ENCODE data around the gene CCRL2.
"Not testable (repeated sequence)": the region's sequence is repeated elsewhere in the genome, so short reads cannot be mapped to it uniquely, and the experiment has no call there.

CCRL2 gene

GRCh38 chr3:46422617-46423016, 15.6 kb downstream of the CCRL2 start:
- TF ChIP-seq, protein P1, sequence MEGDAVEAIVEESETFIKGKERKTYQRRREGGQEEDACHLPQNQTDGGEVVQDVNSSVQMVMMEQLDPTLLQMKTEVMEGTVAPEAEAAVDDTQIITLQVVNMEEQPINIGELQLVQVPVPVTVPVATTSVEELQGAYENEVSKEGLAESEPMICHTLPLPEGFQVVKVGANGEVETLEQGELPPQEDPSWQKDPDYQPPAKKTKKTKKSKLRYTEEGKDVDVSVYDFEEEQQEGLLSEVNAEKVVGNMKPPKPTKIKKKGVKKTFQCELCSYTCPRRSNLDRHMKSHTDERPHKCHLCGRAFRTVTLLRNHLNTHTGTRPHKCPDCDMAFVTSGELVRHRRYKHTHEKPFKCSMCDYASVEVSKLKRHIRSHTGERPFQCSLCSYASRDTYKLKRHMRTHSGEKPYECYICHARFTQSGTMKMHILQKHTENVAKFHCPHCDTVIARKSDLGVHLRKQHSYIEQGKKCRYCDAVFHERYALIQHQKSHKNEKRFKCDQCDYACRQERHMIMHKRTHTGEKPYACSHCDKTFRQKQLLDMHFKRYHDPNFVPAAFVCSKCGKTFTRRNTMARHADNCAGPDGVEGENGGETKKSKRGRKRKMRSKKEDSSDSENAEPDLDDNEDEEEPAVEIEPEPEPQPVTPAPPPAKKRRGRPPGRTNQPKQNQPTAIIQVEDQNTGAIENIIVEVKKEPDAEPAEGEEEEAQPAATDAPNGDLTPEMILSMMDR (IDR thresholded peaks at IDR 0.05): no peak
- Histone ChIP-seq H2AFZ (no peak overlapping the region), H3K9me3 (ENCODE audit: control insufficient read depth, low read length) (no peaks in the 10 kb centered on the region), H3K79me2 (no peaks in the 10 kb centered on the region), H3K9ac (no peak overlapping the region), H3K27me3 (ENCODE audit: control insufficient read depth, insufficient read depth, low read length) (no peaks in the 10 kb centered on the region), H3K4me3 (ENCODE audit: low read depth, low read length) (no peak overlapping the region), H3K36me3 (ENCODE audit: control insufficient read depth, insufficient read depth, low read length) (no peaks in the 10 kb centered on the region), H3K27ac (no peak overlapping the region), H3K4me1 (no peaks in the 10 kb centered on the region), H3K4me2 (ENCODE audit: low read length) (no peak overlapping the region)

DNA sequence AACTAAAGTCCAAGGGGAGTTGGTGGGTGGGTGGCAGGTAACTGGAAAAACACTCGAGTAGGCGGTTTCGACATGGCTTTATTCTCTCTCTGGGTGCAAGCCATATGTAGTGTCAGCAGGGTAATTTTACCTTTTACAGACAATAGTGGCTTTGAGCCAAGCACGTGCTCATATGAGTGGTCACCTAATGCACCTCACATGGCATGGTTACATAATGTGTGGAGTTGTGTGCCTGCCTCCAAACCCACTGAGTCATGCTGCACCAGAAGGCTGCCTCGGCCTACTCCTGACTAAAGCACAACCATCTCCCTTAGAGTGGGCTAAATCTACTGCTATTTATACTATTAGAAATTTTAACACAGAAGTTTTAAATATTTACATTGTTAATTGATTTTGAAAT, 16.5 kb downstream of the CCRL2 start:
- Histone ChIP-seq H3K4me3 (ENCODE audit: low read depth, low read length) (no peak overlapping the region), H3K4me1 (no peaks in the 10 kb centered on the region), H3K79me2 (no peaks in the 10 kb centered on the region), H3K4me2 (ENCODE audit: low read length) (no peak overlapping the region), H2AFZ (no peak overlapping the region), H3K27me3 (ENCODE audit: control insufficient read depth, insufficient read depth, low read length) (no peaks in the 10 kb centered on the region), H3K9me3 (ENCODE audit: control insufficient read depth, low read length) (no peaks in the 10 kb centered on the region), H3K9ac (no peak overlapping the region), H3K27ac (no peak overlapping the region), H3K36me3 (ENCODE audit: control insufficient read depth, insufficient read depth, low read length) (no peaks in the 10 kb centered on the region)
- TF ChIP-seq, protein P1 (IDR thresholded peaks at IDR 0.05): no peak

DNA sequence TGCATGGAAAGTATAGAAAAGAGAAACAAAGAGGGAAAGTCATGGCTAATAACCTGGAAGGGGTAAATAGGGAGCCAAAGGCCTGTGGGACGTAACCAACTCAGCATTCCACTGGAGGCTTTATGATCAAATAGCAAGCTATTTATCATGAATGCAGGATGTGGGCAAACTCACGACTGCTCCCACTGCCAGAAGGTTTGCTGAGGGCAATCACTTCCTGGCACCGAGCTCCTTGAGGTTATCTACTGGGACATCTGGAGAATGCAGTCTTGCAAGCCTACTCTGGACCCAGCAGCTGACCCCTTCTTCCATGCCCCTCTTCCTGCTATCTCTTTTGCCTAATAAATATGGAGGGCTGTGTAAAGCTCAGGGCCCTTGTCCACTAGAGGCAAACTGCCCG, 19.4 kb downstream of the CCRL2 start:
- H3K9ac ChIP-seq; H3K4me3 ChIP-seq (ENCODE audit: low read depth, low read length); H3K4me1 ChIP-seq; H3K4me2 ChIP-seq (ENCODE audit: low read length); H2AFZ ChIP-seq; H3K27ac ChIP-seq; H3K79me2 ChIP-seq; H3K9me3 ChIP-seq (ENCODE audit: control insufficient read depth, low read length); H3K27me3 ChIP-seq (ENCODE audit: control insufficient read depth, insufficient read depth, low read length); H3K36me3 ChIP-seq (ENCODE audit: control insufficient read depth, insufficient read depth, low read length): not testable (repeated sequence)

DNA sequence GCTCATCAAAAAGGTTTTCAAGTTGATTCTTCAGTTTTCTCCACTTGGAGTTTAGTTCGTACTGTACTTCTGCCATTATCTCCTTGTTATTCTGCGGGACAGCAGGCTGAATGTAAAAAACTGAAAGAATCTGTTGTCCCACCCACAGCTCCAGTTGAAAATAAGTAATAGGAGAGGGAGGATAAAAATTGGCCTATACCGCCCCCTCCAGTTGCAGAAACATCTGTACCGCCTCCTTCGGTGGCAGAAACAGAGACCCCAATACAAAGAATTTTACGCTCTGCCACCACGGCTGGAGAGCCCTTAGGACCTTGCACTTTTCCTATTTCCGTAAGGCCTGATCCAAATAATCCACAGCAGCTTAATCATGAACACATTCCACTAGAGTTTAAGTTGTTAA, 20.3 kb downstream of the CCRL2 start:
- H3K4me3 ChIP-seq (ENCODE audit: low read depth, low read length); H3K9ac ChIP-seq; H2AFZ ChIP-seq; H3K27me3 ChIP-seq (ENCODE audit: control insufficient read depth, insufficient read depth, low read length); H3K27ac ChIP-seq; H3K79me2 ChIP-seq; H3K4me1 ChIP-seq; H3K9me3 ChIP-seq (ENCODE audit: control insufficient read depth, low read length); H3K4me2 ChIP-seq (ENCODE audit: low read length); H3K36me3 ChIP-seq (ENCODE audit: control insufficient read depth, insufficient read depth, low read length): not testable (repeated sequence)

- no peaks in the 10 kb centered on the region for H3K36me3 ChIP-seq (ENCODE audit: control insufficient read depth, insufficient read depth, low read length)
- no peak overlapping the region for H3K9ac ChIP-seq
- TF ChIP-seq, protein P1 (IDR thresholded peaks at IDR 0.05): no peak
- no peaks in the 10 kb centered on the region for H3K27me3 ChIP-seq (ENCODE audit: control insufficient read depth, insufficient read depth, low read length)
- no peaks in the 10 kb centered on the region for H3K79me2 ChIP-seq
- no peak overlapping the region for H3K4me3 ChIP-seq (ENCODE audit: low read depth, low read length)
- no peak overlapping the region for H3K27ac ChIP-seq
- H3K9me3 ChIP-seq (ENCODE audit: control insufficient read depth, low read length): no peaks in the 10 kb centered on the region
- H3K4me2 ChIP-seq (ENCODE audit: low read length): no peak overlapping the region
- H3K4me1 ChIP-seq: no peaks in the 10 kb centered on the region
- no peak overlapping the region for H2AFZ ChIP-seq
Observed at GRCh38 chr3:46427916-46428833, 21.1 kb downstream of the CCRL2 start.
